ENCODE results near the gene ZNF880. TPM values are rescaled to one million over a fixed set of nuclear protein-coding genes. Genes with fewer than 3 reads are reported as not detected.

Gene ZNF880
- total RNA-seq, 1 donor from 2014 or later = 8.1 TPM

GRCh38 chr19:52391135-52391534, 21.4 kb downstream of the ZNF880 start:
- H3K4me3 Mint-ChIP-seq (ENCODE audit: low read depth) = no peak overlapping the region
- H3K27me3 Mint-ChIP-seq (ENCODE audit: low read depth) = no peaks in the 10 kb centered on the region
- DNase-seq (ENCODE audit: low spot score) = no peak
- no peaks in the 10 kb centered on the region for H3K4me1 Mint-ChIP-seq (ENCODE audit: low read depth)
- intact Hi-C loops (cut with micrococcal nuclease) = no loop called here
- peaks cover 5% of the 10 kb centered on the region for H3K36me3 Mint-ChIP-seq (ENCODE audit: low read depth)
- peaks cover 61% of the 10 kb centered on the region for H3K9me3 Mint-ChIP-seq
- no peak overlapping the region for H3K27ac Mint-ChIP-seq

- Mint-ChIP-seq H3K4me3 (ENCODE audit: low read depth) (peak within 1 kb of the TSS; percentile 92), H3K27me3 (ENCODE audit: low read depth) (no peaks in the 10 kb centered on the region), H3K27ac (peak within 1 kb of the TSS; percentile 87), H3K36me3 (ENCODE audit: low read depth) (peaks cover 61% of the 10 kb centered on the region), H3K4me1 (ENCODE audit: low read depth) (peaks cover 12% of the 10 kb centered on the region), H3K9me3 (peaks cover 65% of the 10 kb centered on the region)
- peak; percentile 85 for DNase-seq (ENCODE audit: low spot score)
- intact Hi-C loops (cut with micrococcal nuclease) = loop anchor here (5.0 kb wide), 2 partner anchors 60 to 240 kb away; partner anchors contain the start of genes ZNF610 and ZNF83
Measured at GRCh38 chr19:52397310-52398080, 27.8 kb downstream of the ZNF880 start, which contains the start of gene ZNF528. ZNF528 (plus strand) TSS chr19:52397849; CDS start chr19:52402014, 4,165 bp downstream.

- no peaks in the 10 kb centered on the region for H3K27me3 Mint-ChIP-seq (ENCODE audit: low read depth)
- peak overlapping the region; percentile 87 for H3K27ac Mint-ChIP-seq
- peaks cover 63% of the 10 kb centered on the region for H3K36me3 Mint-ChIP-seq (ENCODE audit: low read depth)
- peak overlapping the region; percentile 92 for H3K4me3 Mint-ChIP-seq (ENCODE audit: low read depth)
- peaks cover 12% of the 10 kb centered on the region for H3K4me1 Mint-ChIP-seq (ENCODE audit: low read depth)
- peaks cover 64% of the 10 kb centered on the region for H3K9me3 Mint-ChIP-seq
- intact Hi-C loops (cut with micrococcal nuclease) = loop anchor here (5.0 kb wide), 2 partner anchors 61 to 239 kb away; partner anchors contain the start of genes ZNF610 and ZNF83
- DNase-seq (ENCODE audit: low spot score) = no peak
Measured at GRCh38 chr19:52398081-52398441, 28.3 kb downstream of the ZNF880 start.

DNA sequence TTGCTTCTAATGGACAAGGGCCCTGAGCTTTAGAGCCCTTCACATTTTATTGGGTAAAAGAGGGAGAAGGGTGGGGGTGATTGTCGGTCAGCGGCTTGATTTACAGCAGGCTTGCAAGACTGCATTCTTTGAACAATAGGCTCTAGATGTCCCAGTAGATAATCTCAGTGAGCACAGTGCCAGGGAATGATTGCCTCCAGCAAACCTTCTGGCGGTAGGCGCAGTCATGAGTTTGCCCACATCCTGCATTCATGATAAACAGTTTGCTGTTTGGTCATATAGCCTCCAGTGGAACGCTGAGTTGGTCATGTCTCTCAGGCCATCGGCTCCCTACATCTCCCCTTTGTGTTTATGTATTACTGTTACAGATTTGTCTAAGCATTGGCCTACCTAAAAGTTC, 40.6 kb downstream of the ZNF880 start:
- Mint-ChIP-seq H3K27me3 (ENCODE audit: low read depth) (no peaks in the 10 kb centered on the region), H3K9me3 (peaks cover 76% of the 10 kb centered on the region), H3K4me3 (ENCODE audit: low read depth) (no peak overlapping the region), H3K36me3 (ENCODE audit: low read depth) (peaks cover 48% of the 10 kb centered on the region), H3K4me1 (ENCODE audit: low read depth) (no peaks in the 10 kb centered on the region), H3K27ac (no peak overlapping the region)
- DNase-seq (ENCODE audit: low spot score) = no peak
- intact Hi-C loops (cut with micrococcal nuclease) = no loop called here

GRCh38 chr19:52415711-52416110, 46.0 kb downstream of the ZNF880 start:
- intact Hi-C loops (cut with micrococcal nuclease) = no loop called here
- H3K27ac Mint-ChIP-seq = no peak overlapping the region
- peaks cover 12% of the 10 kb centered on the region for H3K36me3 Mint-ChIP-seq (ENCODE audit: low read depth)
- H3K4me3 Mint-ChIP-seq (ENCODE audit: low read depth) = no peak overlapping the region
- H3K4me1 Mint-ChIP-seq (ENCODE audit: low read depth) = no peaks in the 10 kb centered on the region
- H3K9me3 Mint-ChIP-seq = peaks cover 81% of the 10 kb centered on the region
- no peaks in the 10 kb centered on the region for H3K27me3 Mint-ChIP-seq (ENCODE audit: low read depth)
- no peak for DNase-seq (ENCODE audit: low spot score)

- Mint-ChIP-seq H3K27ac (no peak within 1 kb of the TSS), H3K27me3 (ENCODE audit: low read depth) (no peaks in the 10 kb centered on the region), H3K4me1 (ENCODE audit: low read depth) (no peaks in the 10 kb centered on the region), H3K4me3 (ENCODE audit: low read depth) (no peak within 1 kb of the TSS), H3K36me3 (ENCODE audit: low read depth) (no peaks in the 10 kb centered on the region), H3K9me3 (peaks cover 64% of the 10 kb centered on the region)
- no peak for DNase-seq (ENCODE audit: low spot score)
- intact Hi-C loops (cut with micrococcal nuclease) = no loop called here
Measured at GRCh38 chr19:52428937-52429336, 59.2 kb downstream of the ZNF880 start, which contains the start of gene ZNF534. ZNF534 (plus strand) TSS chr19:52429148; CDS start chr19:52431475, 2,327 bp downstream.

Other genes with a start within 250 kb of the ZNF880 start
- gene ZNF616, start 230.0 kb upstream of the ZNF880 start, total RNA-seq = 6.6 and 8.5 TPM in 2 replicates
- 7.2 and 8.8 TPM in 2 replicates for gene ZNF836, start 198.3 kb upstream of the ZNF880 start, total RNA-seq
- gene PPP2R1A, start 179.9 kb upstream of the ZNF880 start, total RNA-seq = 218 and 225 TPM in 2 replicates
- 15.9 and 18.2 TPM in 2 replicates for gene ZNF766, start 100.3 kb upstream of the ZNF880 start, total RNA-seq
- 3.2 and 3.6 TPM in 2 replicates for gene ZNF480, start 72.8 kb upstream of the ZNF880 start, total RNA-seq
- 0.50 and 1.1 TPM in 2 replicates for gene ZNF610, start 33.7 kb upstream of the ZNF880 start, total RNA-seq
- 5.2 and 5.5 TPM in 2 replicates for gene ZNF528, start 27.9 kb downstream of the ZNF880 start, total RNA-seq
- gene ZNF534, start 59.2 kb downstream of the ZNF880 start, total RNA-seq = not detected in 2 replicates
- gene ZNF578, start 83.6 kb downstream of the ZNF880 start, total RNA-seq = 0.21 and 0.30 TPM in 2 replicates
- gene ZNF808, start 157.7 kb downstream of the ZNF880 start, total RNA-seq = 20.7 and 22.6 TPM in 2 replicates
- 17.1 and 17.8 TPM in 2 replicates for gene ZNF701, start 200.4 kb downstream of the ZNF880 start, total RNA-seq

Data from activated T-helper 2 cell treated with anti-CD3 and anti-CD28 coated beads, Interferon-gamma antibody, Interleukin-2, Interleukin-4, amounts not matched to agents 10 μg/mL and 5 μg/mL and 100 μg/mL, durations not matched to agents 14 hours and 24 hours and 36 hours (primary cell).